Liver (tissue), 9 donors: ENCODE data around the gene TBCD. TPM values are rescaled to one million over a fixed set of nuclear protein-coding genes. Genes with fewer than 3 reads are reported as not detected.

Source experiments
- DNase-seq: peaks from one replicate; pipeline ENCODE4 v3.0.0-alpha.2; 2017; ENCODE audit warnings: low spot score
- H3K27ac ChIP-seq, 2 donors: one replicate each; pipeline ENCODE4 v1.7.0; 2013; ENCODE audit warnings: inconsistent platforms in 2 of 2, low read length in 2 of 2, control low read depth in 1 of 2, low read depth in 1 of 2, mild to moderate bottlenecking in 1 of 2
- H3K27me3 ChIP-seq, 4 donors: one replicate each; pipeline versions ENCODE4 v1.6.1 to v1.7.0; 2013; ENCODE audit warnings: low read length in 3 of 4, inconsistent platforms in 1 of 4, mild to moderate bottlenecking in 1 of 4, moderate library complexity in 1 of 4; ENCODE audit not compliant: control insufficient read depth in 4 of 4, insufficient read depth in 4 of 4
- H3K36me3 ChIP-seq, 4 donors: one replicate each; pipeline versions ENCODE4 v1.6.1 to v1.7.0; 2013; ENCODE audit warnings: low read length in 3 of 4, mild to moderate bottlenecking in 3 of 4, low read depth in 1 of 4, moderate library complexity in 1 of 4; ENCODE audit not compliant: control insufficient read depth in 4 of 4, insufficient read depth in 3 of 4
- H3K4me1 ChIP-seq, 4 donors: one replicate each; pipeline versions ENCODE4 v1.6.1 to v1.7.0; 2013; ENCODE audit warnings: low read length in 3 of 4, mild to moderate bottlenecking in 3 of 4, moderate library complexity in 1 of 4; ENCODE audit not compliant: control insufficient read depth in 4 of 4, insufficient read depth in 4 of 4
- H3K4me3 ChIP-seq, 3 donors: one replicate each; pipeline versions ENCODE4 v1.6.1 to v1.7.0; 2013; ENCODE audit warnings: low read length in 3 of 3, control low read depth in 1 of 3, low read depth in 1 of 3, mild to moderate bottlenecking in 1 of 3
- H3K9ac ChIP-seq, 2 donors: one replicate each; pipeline ENCODE4 v1.7.0; 2013; ENCODE audit warnings: low read length in 2 of 2, mild to moderate bottlenecking in 2 of 2, moderate library complexity in 2 of 2, control low read depth in 1 of 2, low read depth in 1 of 2
- H3K9me3 ChIP-seq, 4 donors: one replicate each; pipeline versions ENCODE4 v1.6.1 to v1.7.0; 2013; ENCODE audit warnings: low read length in 3 of 4; ENCODE audit not compliant: control insufficient read depth in 4 of 4
- ATF3 ChIP-seq: IDR thresholded peaks from 2 replicates; pipeline ENCODE4 v1.6.1; 2016; ENCODE audit warnings: antibody characterized with exemption
- CTCF ChIP-seq: fragments of 150-350 bp; IDR thresholded peaks from 2 replicates; pipeline ENCODE4 v1.5.1; 2017; ENCODE audit warnings: improper control_type of control experiment, low read depth, low read length; ENCODE audit not compliant: missing input control
- EGR1 ChIP-seq, 2 donors: IDR thresholded peaks; 2 replicates each; pipeline ENCODE4 v1.6.1; 2016 to 2018; ENCODE audit warnings: antibody characterized with exemption in 2 of 2, low read depth in 2 of 2
- FOXA1 ChIP-seq: IDR thresholded peaks from 2 replicates; pipeline ENCODE4 v1.6.1; 2016; ENCODE audit warnings: antibody characterized with exemption
- FOXA2 ChIP-seq: IDR thresholded peaks from 2 replicates; pipeline ENCODE4 v1.6.1; 2016; ENCODE audit warnings: antibody characterized with exemption
- GABPA ChIP-seq, 2 donors: IDR thresholded peaks in 1 of 2; conservative IDR thresholded peaks in 1 of 2; 2 replicates each; pipeline ENCODE4 v1.6.1; 2016; ENCODE audit warnings: antibody characterized with exemption in 2 of 2, mild to moderate bottlenecking in 1 of 2, moderate library complexity in 1 of 2
- HNF4A ChIP-seq, 2 donors: conservative IDR thresholded peaks; 2 replicates each; pipeline ENCODE4 v1.6.1; 2016; ENCODE audit warnings: antibody characterized with exemption in 2 of 2, mild to moderate bottlenecking in 2 of 2
- HNF4G ChIP-seq: IDR thresholded peaks from 2 replicates; pipeline ENCODE4 v1.6.1; 2016; ENCODE audit warnings: antibody characterized with exemption
- JUND ChIP-seq, 2 donors: IDR thresholded peaks; 2 replicates each; pipeline ENCODE4 v1.6.1; 2016; ENCODE audit warnings: antibody characterized with exemption in 2 of 2
- MAX ChIP-seq: IDR thresholded peaks from 2 replicates; pipeline ENCODE4 v1.6.1; 2016; ENCODE audit warnings: antibody characterized with exemption
- NR2F2 ChIP-seq: IDR thresholded peaks from 2 replicates; pipeline ENCODE4 v1.6.1; 2016; ENCODE audit warnings: antibody characterized with exemption
- RAD21 ChIP-seq, 2 donors: IDR thresholded peaks; 2 replicates each; pipeline ENCODE4 v1.6.1; 2016; ENCODE audit warnings: antibody characterized with exemption in 2 of 2, mild to moderate bottlenecking in 2 of 2
- RXRA ChIP-seq, 2 donors: IDR thresholded peaks; 2 replicates each; pipeline ENCODE4 v1.6.1; 2017 to 2018; ENCODE audit warnings: antibody characterized with exemption in 2 of 2, mild to moderate bottlenecking in 1 of 2
- SP1 ChIP-seq: IDR thresholded peaks from 2 replicates; pipeline ENCODE4 v1.6.1; 2018; ENCODE audit warnings: antibody characterized with exemption, mild to moderate bottlenecking
- TAF1 ChIP-seq: conservative IDR thresholded peaks from 2 replicates; pipeline ENCODE4 v1.6.1; 2016; ENCODE audit warnings: antibody characterized with exemption, mild to moderate bottlenecking
- YY1 ChIP-seq: IDR thresholded peaks from 2 replicates; pipeline ENCODE4 v1.6.1; 2016; ENCODE audit warnings: antibody characterized with exemption, mild to moderate bottlenecking
- ZBTB33 ChIP-seq: IDR thresholded peaks from 2 replicates; pipeline ENCODE4 v1.6.1; 2016; ENCODE audit warnings: antibody characterized with exemption
- WGBS: extraction: QIAGEN DNeasy Blood & Tissue Kit; methylation state at CpG from one replicate; pipeline ENCODE4 v1.1.7; 2013; 5-methylcytosine and 5-hydroxymethylcytosine counted together
- polyA plus RNA-seq, 2 donors: library from polyadenylated mRNA; stranded (reverse) in 1 of 2; unstranded in 1 of 2; fragments of 200-250 nt in 1 of 2; fragments of >200 nt in 1 of 2; fragmentation: Nextera tagmentation in 1 of 2; extraction: Ambion mirVana in 1 of 2; gene quantifications; one replicate each; pipeline versions ENCODE4 v1.2.1 to v1.2.3, GENCODE V29; 2013 to 2015
- total RNA-seq, 2 donors: library from RNA; depleted of rRNA; stranded (reverse); fragments of >200 nt; gene quantifications; one replicate each; pipeline ENCODE4 v1.2.3, GENCODE V29; 2014
- TF ChIP-seq, protein P1 (sequence below): IDR thresholded peaks from 2 replicates; pipeline ENCODE4 v1.6.1; 2016; ENCODE audit warnings: antibody characterized with exemption, mild to moderate bottlenecking
- donor health status: healthy.
- donor health status: healthy.
- donor health status: healthy.
- donor health status: healthy.
- donor health status: healthy.

Gene TBCD
- total and polyA plus RNA-seq, 4 donors = 29.8 to 42.2 (median 33.0) TPM

DNA sequence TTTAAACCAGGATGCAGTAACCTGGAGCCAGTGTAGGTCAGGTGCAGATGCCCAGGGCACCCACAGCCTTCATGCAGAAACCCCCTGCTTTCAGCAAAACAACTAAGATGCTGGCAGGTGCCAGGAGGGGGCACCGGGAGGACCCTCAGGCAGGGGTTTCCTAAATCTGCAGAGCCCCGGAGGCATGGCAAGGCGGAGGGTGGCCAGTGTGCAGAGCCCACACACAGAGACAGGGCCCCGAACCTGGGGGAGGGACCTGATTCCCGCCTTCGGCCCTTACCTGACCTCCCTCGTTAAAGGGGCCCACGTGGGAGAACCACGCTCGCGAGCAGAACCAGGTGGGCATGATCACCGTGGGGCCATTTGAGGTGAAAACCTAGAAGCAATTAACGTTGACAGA, 213.5 kb downstream of the TBCD start:
- Histone ChIP-seq H3K4me3 (no peak overlapping the region), H3K9ac (no peak overlapping the region), H3K27me3 (no peaks in the 10 kb centered on the region), H3K36me3 (no peaks in the 10 kb centered on the region), H3K4me1 (peaks cover 0 to 4% (median 0%) of the 10 kb centered on the region in 4 donors), H3K27ac (no peak overlapping the region), H3K9me3 (no peaks in the 10 kb centered on the region)
- 95% methylated on average over 13 of the region's 13 CpGs for whole genome bisulfite sequencing
- TF ChIP-seq EGR1 (IDR thresholded peaks at IDR 0.05; ENCODE audit: low read depth in 2 of 2) (no peak), TAF1 (no peak), SP1 (no peak), MAX (no peak), JUND (IDR thresholded peaks at IDR 0.05) (no peak), FOXA1 (no peak), RAD21 (IDR thresholded peaks at IDR 0.05) (no peak), NR2F2 (no peak), HNF4A (conservative IDR thresholded peaks at IDR 0.05) (no peak), ZBTB33 (no peak), GABPA (IDR thresholded peaks at IDR 0.05 in 1 of 2, conservative IDR thresholded peaks at IDR 0.05 in 1 of 2) (no peak), ATF3 (no peak), YY1 (no peak), RXRA (IDR thresholded peaks at IDR 0.05) (no peak), CTCF (no peak), HNF4G (no peak)
- no peak for DNase-seq

- Histone ChIP-seq H3K9ac (no peak overlapping the region), H3K36me3 (no peaks in the 10 kb centered on the region), H3K9me3 (no peaks in the 10 kb centered on the region), H3K4me1 (peaks cover 0 to 4% (median 0%) of the 10 kb centered on the region in 4 donors), H3K27ac (no peak overlapping the region), H3K27me3 (no peaks in the 10 kb centered on the region), H3K4me3 (no peak overlapping the region)
- 94% methylated on average over 7 of the region's 7 CpGs for WGBS
- DNase-seq = no peak
- TF ChIP-seq RAD21 (IDR thresholded peaks at IDR 0.05) (no peak), EGR1 (IDR thresholded peaks at IDR 0.05; ENCODE audit: low read depth in 2 of 2) (no peak), RXRA (IDR thresholded peaks at IDR 0.05) (no peak), HNF4G (no peak), SP1 (no peak), HNF4A (conservative IDR thresholded peaks at IDR 0.05) (no peak), TAF1 (no peak), YY1 (no peak), FOXA2 (no peak), GABPA (IDR thresholded peaks at IDR 0.05 in 1 of 2, conservative IDR thresholded peaks at IDR 0.05 in 1 of 2) (no peak)
- TF ChIP-seq, protein P1, sequence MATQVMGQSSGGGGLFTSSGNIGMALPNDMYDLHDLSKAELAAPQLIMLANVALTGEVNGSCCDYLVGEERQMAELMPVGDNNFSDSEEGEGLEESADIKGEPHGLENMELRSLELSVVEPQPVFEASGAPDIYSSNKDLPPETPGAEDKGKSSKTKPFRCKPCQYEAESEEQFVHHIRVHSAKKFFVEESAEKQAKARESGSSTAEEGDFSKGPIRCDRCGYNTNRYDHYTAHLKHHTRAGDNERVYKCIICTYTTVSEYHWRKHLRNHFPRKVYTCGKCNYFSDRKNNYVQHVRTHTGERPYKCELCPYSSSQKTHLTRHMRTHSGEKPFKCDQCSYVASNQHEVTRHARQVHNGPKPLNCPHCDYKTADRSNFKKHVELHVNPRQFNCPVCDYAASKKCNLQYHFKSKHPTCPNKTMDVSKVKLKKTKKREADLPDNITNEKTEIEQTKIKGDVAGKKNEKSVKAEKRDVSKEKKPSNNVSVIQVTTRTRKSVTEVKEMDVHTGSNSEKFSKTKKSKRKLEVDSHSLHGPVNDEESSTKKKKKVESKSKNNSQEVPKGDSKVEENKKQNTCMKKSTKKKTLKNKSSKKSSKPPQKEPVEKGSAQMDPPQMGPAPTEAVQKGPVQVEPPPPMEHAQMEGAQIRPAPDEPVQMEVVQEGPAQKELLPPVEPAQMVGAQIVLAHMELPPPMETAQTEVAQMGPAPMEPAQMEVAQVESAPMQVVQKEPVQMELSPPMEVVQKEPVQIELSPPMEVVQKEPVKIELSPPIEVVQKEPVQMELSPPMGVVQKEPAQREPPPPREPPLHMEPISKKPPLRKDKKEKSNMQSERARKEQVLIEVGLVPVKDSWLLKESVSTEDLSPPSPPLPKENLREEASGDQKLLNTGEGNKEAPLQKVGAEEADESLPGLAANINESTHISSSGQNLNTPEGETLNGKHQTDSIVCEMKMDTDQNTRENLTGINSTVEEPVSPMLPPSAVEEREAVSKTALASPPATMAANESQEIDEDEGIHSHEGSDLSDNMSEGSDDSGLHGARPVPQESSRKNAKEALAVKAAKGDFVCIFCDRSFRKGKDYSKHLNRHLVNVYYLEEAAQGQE = no peak
These were observed 214.6 kb downstream of the TBCD start for GRCh38 chr17:82966415-82966814.
